Astrocyte (in vitro differentiated cells and primary cell): ENCODE data around the gene RABGAP1L. TPM values are rescaled to one million over a fixed set of nuclear protein-coding genes. Genes with fewer than 3 reads are reported as not detected.

Experiments
- DNase-seq: peaks from one replicate; pipeline ENCODE4 v3.0.0-alpha.2; 2010; ENCODE audit warnings: low read depth
- FAIRE-seq: peaks from 2 replicates; lab custom pipeline; 2011; peaks lifted over from hg19 to GRCh38; lab: Jason Lieb, UNC
- H2AFZ ChIP-seq: 2 replicates; pipeline ENCODE4 v1.6.0; 2012; ENCODE audit warnings: low read depth, low read length, inconsistent platforms
- H3K27ac ChIP-seq: 2 replicates; pipeline ENCODE4 v1.5.1; 2011; ENCODE audit warnings: low read depth, low read length, inconsistent platforms
- H3K27me3 ChIP-seq: 2 replicates; pipeline ENCODE4 v1.6.0; 2011; ENCODE audit warnings: low read length, inconsistent platforms; ENCODE audit not compliant: insufficient read depth
- H3K36me3 ChIP-seq: 2 replicates; pipeline ENCODE4 v1.5.1; 2011; ENCODE audit warnings: low read length, inconsistent platforms; ENCODE audit not compliant: insufficient read depth
- H3K4me1 ChIP-seq: 2 replicates; pipeline ENCODE4 v1.5.1; 2011; ENCODE audit warnings: low read length, inconsistent platforms; ENCODE audit not compliant: insufficient read depth
- H3K4me2 ChIP-seq: 2 replicates; pipeline ENCODE4 v1.6.0; 2012; ENCODE audit warnings: low read length, inconsistent platforms
- H3K4me3 ChIP-seq: 2 replicates; pipeline ENCODE4 v1.5.1; 2011; ENCODE audit warnings: low read depth, mild to moderate bottlenecking, low read length, inconsistent platforms; ENCODE audit not compliant: insufficient read depth
- H3K79me2 ChIP-seq: 2 replicates; pipeline ENCODE4 v1.6.0; 2012; ENCODE audit warnings: mild to moderate bottlenecking, low read length, inconsistent platforms; ENCODE audit not compliant: insufficient read depth
- H3K9ac ChIP-seq: 2 replicates; pipeline ENCODE4 v1.6.0; 2012; ENCODE audit warnings: mild to moderate bottlenecking, low read length, inconsistent platforms
- H3K9me3 ChIP-seq: 2 replicates; pipeline ENCODE4 v1.5.1; 2012; ENCODE audit warnings: low read depth, mild to moderate bottlenecking, low read length, inconsistent platforms; ENCODE audit not compliant: insufficient read depth
- H4K20me1 ChIP-seq: 2 replicates; pipeline ENCODE4 v1.6.0; 2012; ENCODE audit warnings: low read length, inconsistent platforms; ENCODE audit not compliant: insufficient read depth
- H3K27ac Mint-ChIP-seq: one replicate; pipeline ENCODE4 v1.8.0; 2021; ENCODE audit warnings: mild to moderate bottlenecking, mixed read lengths; ENCODE audit not compliant: unreplicated experiment
- H3K27me3 Mint-ChIP-seq: one replicate; pipeline ENCODE4 v1.8.0; 2021; ENCODE audit warnings: low read depth, mixed read lengths; ENCODE audit not compliant: unreplicated experiment
- H3K36me3 Mint-ChIP-seq: one replicate; pipeline ENCODE4 v1.8.0; 2021; ENCODE audit warnings: low read depth, mixed read lengths; ENCODE audit not compliant: unreplicated experiment
- H3K4me1 Mint-ChIP-seq: one replicate; pipeline ENCODE4 v1.8.0; 2021; ENCODE audit warnings: low read depth, mixed read lengths; ENCODE audit not compliant: unreplicated experiment
- H3K4me3 Mint-ChIP-seq: one replicate; pipeline ENCODE4 v1.8.0; 2021; ENCODE audit warnings: mild to moderate bottlenecking, moderate library complexity, mixed read lengths; ENCODE audit not compliant: unreplicated experiment
- H3K9me3 Mint-ChIP-seq: one replicate; pipeline ENCODE4 v1.8.0; 2021; ENCODE audit warnings: mild to moderate bottlenecking, mixed read lengths; ENCODE audit not compliant: unreplicated experiment
- EZH2 ChIP-seq: IDR thresholded peaks from 2 replicates; pipeline ENCODE4 v1.6.1; 2012; ENCODE audit warnings: mild to moderate bottlenecking, low read length, inconsistent platforms; ENCODE audit not compliant: insufficient read depth
- total RNA-seq: library from RNA; stranded (reverse); gene quantifications from 2 replicates; pipeline ENCODE4 v1.2.1, GENCODE V29; 2021
- TF ChIP-seq, protein P1 (sequence below): IDR thresholded peaks from 2 replicates; pipeline ENCODE4 v1.5.1; 2011; ENCODE audit warnings: low read depth, mild to moderate bottlenecking, inconsistent platforms, low read length, moderate library complexity; ENCODE audit not compliant: insufficient read depth

Gene RABGAP1L
- total RNA-seq, 1 donor from 2014 or later = 40.2 TPM

DNA sequence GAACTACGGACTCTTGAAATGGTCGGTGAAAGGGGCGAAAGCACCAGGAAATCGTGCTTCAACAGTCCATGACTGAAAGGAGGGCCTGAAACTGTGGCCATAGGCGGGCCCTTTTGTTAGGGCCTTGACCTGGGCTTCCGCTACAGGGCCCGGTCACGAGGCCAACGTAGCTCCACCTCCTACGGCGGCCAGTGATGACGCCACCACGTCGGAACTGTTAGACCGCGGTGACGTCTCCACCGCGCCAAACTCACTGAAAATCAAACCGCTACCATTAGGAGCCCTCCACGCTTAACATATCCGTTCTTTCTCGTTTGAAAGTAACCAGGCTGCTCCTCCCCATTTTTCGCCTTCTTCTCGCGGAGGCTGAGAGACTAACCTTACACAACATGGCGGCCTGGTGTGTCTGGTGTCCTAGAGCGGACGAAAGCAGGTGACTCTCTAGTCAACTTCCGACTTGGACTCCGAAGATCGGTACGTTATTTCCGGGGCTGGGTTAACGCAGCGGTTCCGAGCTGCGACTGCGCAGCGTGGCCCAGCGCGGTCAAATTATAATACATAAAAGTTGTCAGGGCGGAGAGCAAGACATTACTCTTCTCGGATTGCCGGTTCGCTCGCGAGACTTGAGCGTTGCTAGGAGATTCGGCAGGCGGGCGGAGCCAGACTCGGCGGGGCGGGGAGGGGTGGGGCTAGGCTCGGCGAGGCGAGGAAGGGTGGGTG, 840.1 kb downstream of the RABGAP1L start:
- H3K4me1 Mint-ChIP-seq = peaks cover 12% of the 10 kb centered on the region
- H3K27ac Mint-ChIP-seq = no peak overlapping the region
- FAIRE-seq = peak; percentile 52
- Histone ChIP-seq H4K20me1 (peaks cover 15% of the 10 kb centered on the region), H3K9me3 (no peaks in the 10 kb centered on the region), H2AFZ (peak overlapping the region; percentile 93), H3K9ac (peak overlapping the region; percentile 99), H3K27ac (peak overlapping the region; percentile 100), H3K79me2 (peaks cover 45% of the 10 kb centered on the region), H3K4me3 (peak overlapping the region; percentile 97), H3K4me1 (peaks cover 19% of the 10 kb centered on the region), H3K4me2 (peak overlapping the region; percentile 96), H3K27me3 (no peaks in the 10 kb centered on the region), H3K36me3 (no peaks in the 10 kb centered on the region)
- H3K27me3 Mint-ChIP-seq = no peaks in the 10 kb centered on the region
- no peaks in the 10 kb centered on the region for H3K36me3 Mint-ChIP-seq
- H3K9me3 Mint-ChIP-seq = no peaks in the 10 kb centered on the region
- peak; percentile 98 for DNase-seq
- TF ChIP-seq, protein P1, sequence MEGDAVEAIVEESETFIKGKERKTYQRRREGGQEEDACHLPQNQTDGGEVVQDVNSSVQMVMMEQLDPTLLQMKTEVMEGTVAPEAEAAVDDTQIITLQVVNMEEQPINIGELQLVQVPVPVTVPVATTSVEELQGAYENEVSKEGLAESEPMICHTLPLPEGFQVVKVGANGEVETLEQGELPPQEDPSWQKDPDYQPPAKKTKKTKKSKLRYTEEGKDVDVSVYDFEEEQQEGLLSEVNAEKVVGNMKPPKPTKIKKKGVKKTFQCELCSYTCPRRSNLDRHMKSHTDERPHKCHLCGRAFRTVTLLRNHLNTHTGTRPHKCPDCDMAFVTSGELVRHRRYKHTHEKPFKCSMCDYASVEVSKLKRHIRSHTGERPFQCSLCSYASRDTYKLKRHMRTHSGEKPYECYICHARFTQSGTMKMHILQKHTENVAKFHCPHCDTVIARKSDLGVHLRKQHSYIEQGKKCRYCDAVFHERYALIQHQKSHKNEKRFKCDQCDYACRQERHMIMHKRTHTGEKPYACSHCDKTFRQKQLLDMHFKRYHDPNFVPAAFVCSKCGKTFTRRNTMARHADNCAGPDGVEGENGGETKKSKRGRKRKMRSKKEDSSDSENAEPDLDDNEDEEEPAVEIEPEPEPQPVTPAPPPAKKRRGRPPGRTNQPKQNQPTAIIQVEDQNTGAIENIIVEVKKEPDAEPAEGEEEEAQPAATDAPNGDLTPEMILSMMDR = no peak
- TF ChIP-seq EZH2 = no peak
- H3K4me3 Mint-ChIP-seq = no peak overlapping the region

DNA sequence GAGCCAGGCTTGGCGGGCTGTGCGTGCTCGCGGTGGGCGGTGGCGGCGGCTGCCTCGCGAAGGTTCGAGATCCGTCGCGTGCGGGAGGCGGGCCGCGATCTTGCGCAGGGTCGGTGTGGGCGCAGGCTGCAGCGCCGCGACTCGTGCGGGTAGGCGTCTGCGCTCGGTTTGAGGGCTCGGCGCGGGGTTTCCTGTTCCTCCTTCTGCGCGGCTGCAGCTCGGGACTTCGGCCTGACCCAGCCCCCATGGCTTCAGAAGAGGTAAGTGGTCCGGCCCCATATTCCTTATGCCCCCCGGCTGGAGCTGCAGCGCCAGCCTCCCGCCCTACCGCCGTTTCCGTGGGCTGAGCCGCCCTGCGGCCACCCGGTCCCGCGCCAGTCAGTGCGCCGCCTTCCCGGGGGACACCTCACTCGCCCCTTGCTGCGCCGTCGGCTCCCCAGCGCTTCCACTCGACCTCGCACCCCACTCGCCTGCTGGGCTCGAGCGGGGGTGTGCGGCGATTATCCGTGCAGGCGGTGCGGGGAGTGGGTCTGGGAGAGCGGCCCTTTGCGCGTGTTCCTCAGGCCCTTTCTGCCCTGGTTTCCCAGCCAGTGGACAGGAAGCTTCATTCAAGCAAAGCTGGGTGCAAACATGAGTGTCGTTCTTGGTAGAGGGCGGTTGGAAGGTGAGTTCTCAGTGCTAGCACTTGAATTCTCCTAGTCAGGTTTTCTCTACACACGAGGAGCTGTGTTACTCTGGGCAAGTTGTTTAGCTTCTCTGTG, 840.8 kb downstream of the RABGAP1L start, which contains the start of gene CACYBP:
CACYBP (plus strand) TSS at position 12 of the 761 bp plus-strand sequence; CDS start at position 246, 234 bp downstream.
- Histone ChIP-seq H3K4me2 (peak within 1 kb of the TSS; percentile 96), H3K79me2 (peaks cover 52% of the 10 kb centered on the region), H4K20me1 (peaks cover 16% of the 10 kb centered on the region), H3K9me3 (no peaks in the 10 kb centered on the region), H3K4me1 (peaks cover 21% of the 10 kb centered on the region), H2AFZ (peak within 1 kb of the TSS; percentile 93), H3K36me3 (no peaks in the 10 kb centered on the region), H3K27me3 (no peaks in the 10 kb centered on the region), H3K27ac (peak within 1 kb of the TSS; percentile 100), H3K4me3 (peak within 1 kb of the TSS; percentile 97), H3K9ac (peak within 1 kb of the TSS; percentile 99)
- Mint-ChIP-seq H3K27ac (peak within 1 kb of the TSS; percentile 87), H3K9me3 (no peaks in the 10 kb centered on the region), H3K4me1 (peaks cover 13% of the 10 kb centered on the region), H3K4me3 (no peak within 1 kb of the TSS), H3K27me3 (no peaks in the 10 kb centered on the region), H3K36me3 (no peaks in the 10 kb centered on the region)
- FAIRE-seq (no peak), DNase-seq (peak; percentile 18)
- TF ChIP-seq EZH2 = no peak
- TF ChIP-seq, protein P1 = no peak
